GM12875 (cell line): Measurements from ENCODE around the gene PPP1R26.

Experiments
- H3K4me3 ChIP-seq: one replicate; pipeline ENCODE4 v1.5.1; 2011; ENCODE audit warnings: low read depth, low read length, control low read depth
- CTCF ChIP-seq: IDR thresholded peaks from 2 replicates; pipeline ENCODE4 v1.5.1; 2011; ENCODE audit warnings: low read depth, mild to moderate bottlenecking, control low read depth, inconsistent platforms, low read length, moderate library complexity, borderline replicate concordance; ENCODE audit not compliant: insufficient read depth

The PPP1R26 gene

DNA sequence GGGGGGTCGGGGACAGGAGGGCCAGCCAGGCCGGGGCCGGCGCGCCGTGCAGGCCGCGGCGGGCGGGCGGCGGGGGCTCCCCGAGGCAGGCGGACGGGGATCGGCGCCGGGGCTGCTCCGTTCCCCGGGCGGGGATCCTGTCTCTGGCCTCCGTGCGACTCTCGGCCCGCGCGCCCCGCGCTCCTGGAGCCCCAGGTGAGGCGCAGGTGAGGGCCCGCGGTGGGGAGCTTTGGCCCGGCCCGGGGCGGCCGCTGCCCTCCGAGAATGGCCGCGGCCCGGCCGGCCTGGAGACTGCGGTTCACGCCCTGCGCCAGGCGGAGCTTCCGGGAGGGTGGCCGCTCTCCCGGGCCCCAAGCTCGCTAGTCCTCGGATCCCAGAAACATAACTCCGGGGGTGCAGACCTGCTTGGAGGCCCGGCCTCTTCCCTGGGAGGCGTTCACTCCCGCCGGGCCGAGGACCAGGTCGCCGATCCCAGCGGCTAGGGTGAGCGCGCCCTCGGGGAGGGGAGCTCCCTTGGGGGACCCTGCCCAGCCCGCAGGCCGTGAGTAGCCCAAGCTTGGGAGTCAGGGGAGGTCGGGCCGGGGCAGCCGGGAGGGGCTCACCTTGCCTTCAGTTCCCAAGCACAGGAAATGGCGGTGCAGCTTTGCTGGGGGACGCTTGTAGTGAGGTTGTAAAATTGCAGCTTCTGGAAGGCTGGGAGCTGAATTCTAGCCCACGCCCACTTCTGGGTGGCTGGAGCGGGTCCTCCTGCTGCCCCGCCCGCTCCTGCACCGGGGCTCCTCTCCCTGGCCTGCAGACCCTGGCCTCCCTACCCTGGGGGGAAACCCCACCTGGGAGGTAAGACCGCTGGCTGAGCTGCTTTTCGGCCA lies 723 bp downstream of the PPP1R26 start:
- no peak overlapping the region for H3K4me3 ChIP-seq
- no peak for TF ChIP-seq CTCF

DNA sequence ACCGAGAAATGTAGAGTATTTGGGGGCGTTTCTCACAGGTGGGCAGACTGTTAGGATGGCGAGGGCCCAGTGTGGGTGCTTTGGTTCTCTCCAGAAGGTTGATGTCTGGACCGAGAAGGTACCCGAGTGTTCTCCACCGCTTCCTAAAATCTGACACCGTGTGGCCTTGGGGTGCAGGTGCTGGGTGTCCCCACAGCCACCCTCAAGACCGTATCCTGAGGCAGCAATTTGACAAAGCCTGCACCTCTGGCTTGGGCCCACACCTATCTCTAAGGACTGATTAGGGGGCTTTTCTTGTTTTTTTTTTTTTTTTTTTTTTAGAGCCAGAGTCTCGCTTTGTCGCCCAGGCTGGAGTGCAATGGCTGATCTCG lies 1.3 kb downstream of the PPP1R26 start:
- no peak overlapping the region for H3K4me3 ChIP-seq

GRCh38 chr9:135482015-135482754 lies 2.6 kb downstream of the PPP1R26 start:
- TF ChIP-seq CTCF: no peak
- no peak overlapping the region for H3K4me3 ChIP-seq

More for the DNA sequence above, 1.3 kb downstream of the PPP1R26 start:
- no peak for TF ChIP-seq CTCF

DNA sequence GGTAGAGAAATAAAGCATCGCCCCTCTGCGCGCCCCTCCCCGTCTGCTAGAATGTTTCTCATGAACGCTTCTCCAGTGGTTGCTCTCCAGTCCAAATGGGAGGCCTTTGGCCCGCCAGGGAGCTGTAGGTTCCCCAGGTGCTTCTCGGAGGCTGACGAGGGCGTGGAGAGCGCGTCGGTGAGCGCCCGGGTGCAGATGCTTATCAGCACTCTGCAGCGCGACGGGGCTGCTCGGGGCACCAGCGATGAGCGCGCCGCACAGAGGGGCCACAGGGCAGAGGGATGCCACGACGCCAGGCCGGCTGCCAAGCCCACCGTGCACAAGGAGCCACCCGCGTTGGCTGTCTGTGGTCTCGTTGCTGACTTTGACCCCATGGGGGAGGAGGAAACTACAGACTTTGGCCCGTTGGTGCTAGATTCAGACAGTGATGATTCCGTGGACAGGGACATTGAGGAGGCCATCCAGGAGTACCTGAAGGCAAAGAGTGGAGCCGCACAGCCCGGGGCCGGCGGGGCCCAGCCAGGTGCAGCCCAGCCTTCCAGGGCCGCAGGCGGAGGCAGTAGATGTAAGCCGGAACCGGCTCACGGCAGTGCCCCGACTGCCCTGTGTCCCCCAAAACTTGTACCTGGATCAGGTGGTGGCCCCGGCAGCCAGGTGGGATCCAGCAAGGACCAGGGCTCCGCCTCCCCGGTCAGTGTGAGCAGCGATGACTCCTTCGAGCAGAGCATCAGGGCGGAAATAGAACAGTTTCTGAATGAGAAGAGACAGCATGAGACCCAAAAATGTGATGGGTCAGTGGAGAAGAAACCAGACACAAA lies 5.1 kb downstream of the PPP1R26 start:
- no peak for TF ChIP-seq CTCF
- H3K4me3 ChIP-seq: no peak overlapping the region

- no peak overlapping the region for H3K4me3 ChIP-seq
- no peak for TF ChIP-seq CTCF
Measured at GRCh38 chr9:135485385-135485784, 5.8 kb downstream of the PPP1R26 start.

GRCh38 chr9:135485832-135486231 lies 6.2 kb downstream of the PPP1R26 start:
- TF ChIP-seq CTCF: no peak
- H3K4me3 ChIP-seq: no peak overlapping the region
